ENCODE measurements around the gene RAB31. TPM values are rescaled to one million over a fixed set of nuclear protein-coding genes. Genes with fewer than 3 reads are reported as not detected.

RAB31 gene
- total RNA-seq, 2 donors from 2014 or later, result 4.7 to 16.0 TPM

DNA sequence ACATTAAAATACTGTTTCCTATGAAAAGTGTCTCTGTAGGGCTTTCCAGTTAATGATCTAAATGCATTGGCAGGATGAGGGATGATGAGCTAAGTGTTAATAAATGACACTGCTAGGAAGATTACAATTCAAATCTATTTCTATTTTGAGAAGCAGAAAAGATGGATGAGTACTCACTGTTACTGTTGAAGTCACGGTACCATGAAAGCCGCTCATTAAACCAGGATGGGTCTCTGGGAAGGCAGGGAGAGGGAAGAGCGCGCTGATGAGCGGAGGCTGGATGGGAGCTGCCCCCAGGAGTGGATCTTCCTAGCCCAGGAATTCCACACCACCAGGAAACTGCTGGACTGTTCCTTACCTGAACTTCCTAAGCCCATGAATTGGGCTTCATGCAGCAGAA is 150.5 kb downstream of the RAB31 start:
- H3K27me3 ChIP-seq, result no peaks in the 10 kb centered on the region
- H3K4me1 ChIP-seq, result no peaks in the 10 kb centered on the region
- no peak overlapping the region for H3K4me3 ChIP-seq
- DNase-seq, result no peak
- H3K27ac ChIP-seq, result no peak overlapping the region
- TF ChIP-seq CTCF (IDR thresholded peaks at IDR 0.05), result no peak
- H3K9me3 ChIP-seq, result no peaks in the 10 kb centered on the region
- H3K36me3 ChIP-seq, result no peaks in the 10 kb centered on the region
- intact Hi-C loops (cut with DNase I), result no loop called here
- H3K9ac ChIP-seq (ENCODE audit: low read depth in 2 of 2, low read length in 2 of 2), result no peak overlapping the region

DNA sequence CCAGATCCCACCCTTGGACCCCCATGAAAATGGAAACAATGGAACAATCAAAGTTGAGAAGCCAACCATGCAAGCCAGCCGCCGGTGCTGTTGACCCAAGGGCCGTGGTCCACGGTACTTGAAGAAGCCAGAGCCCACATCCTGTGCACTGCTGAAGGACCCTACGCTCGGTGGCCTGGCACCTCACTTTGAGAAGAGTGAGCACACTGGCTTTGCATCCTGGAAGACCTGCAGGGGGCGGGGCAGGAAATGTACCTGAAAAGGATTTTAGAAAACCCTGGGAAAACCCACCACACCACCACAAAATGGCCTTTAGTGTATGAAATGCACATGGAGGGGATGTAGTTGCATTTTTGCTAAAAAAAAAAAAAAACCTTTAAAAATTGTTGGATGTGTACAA is 151.1 kb downstream of the RAB31 start:
- H3K27ac ChIP-seq, result no peak overlapping the region
- DNase-seq, result no peak
- intact Hi-C loops (cut with DNase I), result no loop called here

GRCh38 chr18:9860682-9861081 is 152.6 kb downstream of the RAB31 start:
- Histone ChIP-seq H3K27ac (no peak overlapping the region), H3K4me1 (no peaks in the 10 kb centered on the region), H3K4me3 (no peak overlapping the region), H3K27me3 (no peaks in the 10 kb centered on the region), H3K36me3 (no peaks in the 10 kb centered on the region), H3K9ac (ENCODE audit: low read depth in 2 of 2, low read length in 2 of 2) (no peak overlapping the region), H3K9me3 (no peaks in the 10 kb centered on the region)
- intact Hi-C loops (cut with DNase I), result no loop called here
- no peak for TF ChIP-seq CTCF (IDR thresholded peaks at IDR 0.05)
- DNase-seq, result no peak

More for the DNA sequence above, 151.1 kb downstream of the RAB31 start:
- H3K4me3 ChIP-seq, result no peak overlapping the region
- no peak for TF ChIP-seq CTCF (IDR thresholded peaks at IDR 0.05)
- no peaks in the 10 kb centered on the region for H3K36me3 ChIP-seq
- no peaks in the 10 kb centered on the region for H3K9me3 ChIP-seq
- H3K27me3 ChIP-seq, result no peaks in the 10 kb centered on the region
- H3K4me1 ChIP-seq, result no peaks in the 10 kb centered on the region
- no peak overlapping the region for H3K9ac ChIP-seq (ENCODE audit: low read depth in 2 of 2, low read length in 2 of 2)

- no peak overlapping the region for H3K4me3 ChIP-seq
- TF ChIP-seq CTCF (IDR thresholded peaks at IDR 0.05), result no peak
- DNase-seq, result no peak
- no peak overlapping the region for H3K9ac ChIP-seq (ENCODE audit: low read depth in 2 of 2, low read length in 2 of 2)
- intact Hi-C loops (cut with DNase I), result no loop called here
- no peaks in the 10 kb centered on the region for H3K4me1 ChIP-seq
- no peaks in the 10 kb centered on the region for H3K27me3 ChIP-seq
- no peaks in the 10 kb centered on the region for H3K36me3 ChIP-seq
- no peaks in the 10 kb centered on the region for H3K9me3 ChIP-seq
- no peak overlapping the region for H3K27ac ChIP-seq
Measured at GRCh38 chr18:9861157-9861556, 153.1 kb downstream of the RAB31 start.

- Histone ChIP-seq H3K4me1 (no peaks in the 10 kb centered on the region), H3K9me3 (no peaks in the 10 kb centered on the region), H3K4me3 (no peak overlapping the region), H3K27ac (no peak overlapping the region), H3K9ac (ENCODE audit: low read depth in 2 of 2, low read length in 2 of 2) (no peak overlapping the region), H3K36me3 (no peaks in the 10 kb centered on the region), H3K27me3 (no peaks in the 10 kb centered on the region)
- DNase-seq, result no peak
- intact Hi-C loops (cut with DNase I), result no loop called here
- TF ChIP-seq CTCF (IDR thresholded peaks at IDR 0.05), result no peak
Measured at GRCh38 chr18:9861933-9862332, 153.8 kb downstream of the RAB31 start.

DNA sequence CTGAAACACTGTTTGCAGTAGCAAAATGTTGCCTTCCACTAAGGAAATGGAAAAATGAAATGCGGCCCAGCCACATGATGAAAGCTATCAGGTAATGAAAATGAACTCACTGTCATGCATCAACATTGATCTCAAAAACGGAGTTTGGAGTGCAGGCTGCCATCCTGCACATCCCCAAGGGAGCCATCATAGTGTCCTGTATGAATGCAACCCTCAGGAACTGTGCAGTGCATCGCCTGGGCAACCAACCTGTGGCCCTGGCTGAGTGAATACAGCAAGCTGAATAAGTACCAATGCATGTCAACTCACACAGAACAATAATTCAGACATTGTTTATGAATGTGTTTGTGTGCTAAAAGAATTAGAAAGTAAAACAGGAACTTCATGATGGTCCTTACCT is 154.6 kb downstream of the RAB31 start:
- Histone ChIP-seq H3K4me3 (no peak overlapping the region), H3K27ac (no peak overlapping the region), H3K27me3 (no peaks in the 10 kb centered on the region), H3K36me3 (no peaks in the 10 kb centered on the region), H3K9me3 (no peaks in the 10 kb centered on the region), H3K4me1 (no peaks in the 10 kb centered on the region), H3K9ac (ENCODE audit: low read depth in 2 of 2, low read length in 2 of 2) (no peak overlapping the region)
- DNase-seq, result no peak
- TF ChIP-seq CTCF (IDR thresholded peaks at IDR 0.05), result no peak
- intact Hi-C loops (cut with DNase I), result no loop called here

All from colonic mucosa (tissue), 4 donors.